ENCODE measurements around the gene TTLL7.

GRCh38 chr1:84006591-84006990, 7.7 kb upstream of the TTLL7 start:
- TF ChIP-seq CTCF (IDR thresholded peaks at IDR 0.05) (no peak), POLR2A (IDR thresholded peaks at IDR 0.05) (no peak)

Measured in esophagus squamous epithelium (tissue), 4 donors.